Measurements from ENCODE around the gene CENPP. TPM values are rescaled to one million over a fixed set of nuclear protein-coding genes. Genes with fewer than 3 reads are reported as not detected.

CENPP gene
- total RNA-seq, 4 donors from 2014 or later = 2.8 to 51.2 (median 4.9) TPM

GRCh38 chr9:92483627-92484545, 158.1 kb downstream of the CENPP start:
- H3K4me3 ChIP-seq = no peak overlapping the region
- no peaks in the 10 kb centered on the region for H3K27me3 ChIP-seq
- H3K27ac ChIP-seq = peak overlapping the region in 2 of 4 donors; percentile 26 to 74
- no peaks in the 10 kb centered on the region for H3K9me3 ChIP-seq
- H3K4me1 ChIP-seq = no peaks in the 10 kb centered on the region
- DNase-seq = no peak
- TF ChIP-seq POLR2A (IDR thresholded peaks at IDR 0.05) = no peak
- no peak for TF ChIP-seq CTCF (IDR thresholded peaks at IDR 0.05)
- no peaks in the 10 kb centered on the region for H3K36me3 ChIP-seq

- Histone ChIP-seq H3K4me1 (no peaks in the 10 kb centered on the region), H3K27ac (peak overlapping the region in 1 of 4 donors; percentile 74)
Observed at GRCh38 chr9:92484563-92484962, 158.8 kb downstream of the CENPP start.

GRCh38 chr9:92486371-92486770, 160.6 kb downstream of the CENPP start:
- Histone ChIP-seq H3K4me3 (no peak overlapping the region), H3K27me3 (no peaks in the 10 kb centered on the region), H3K9me3 (no peaks in the 10 kb centered on the region), H3K36me3 (no peaks in the 10 kb centered on the region), H3K27ac (no peak overlapping the region), H3K4me1 (no peaks in the 10 kb centered on the region)
- TF ChIP-seq CTCF (IDR thresholded peaks at IDR 0.05) (no peak), POLR2A (IDR thresholded peaks at IDR 0.05) (no peak)
- no peak for DNase-seq

More at GRCh38 chr9:92484563-92484962, 158.8 kb downstream of the CENPP start:
- no peak for DNase-seq
- Histone ChIP-seq H3K9me3 (no peaks in the 10 kb centered on the region), H3K27me3 (no peaks in the 10 kb centered on the region), H3K4me3 (no peak overlapping the region), H3K36me3 (no peaks in the 10 kb centered on the region)
- TF ChIP-seq CTCF (IDR thresholded peaks at IDR 0.05) = no peak
- no peak for TF ChIP-seq POLR2A (IDR thresholded peaks at IDR 0.05)

GRCh38 chr9:92488681-92489550, 163.2 kb downstream of the CENPP start:
- DNase-seq = no peak
- H3K36me3 ChIP-seq = no peaks in the 10 kb centered on the region
- no peaks in the 10 kb centered on the region for H3K4me1 ChIP-seq
- H3K4me3 ChIP-seq = no peak overlapping the region
- no peaks in the 10 kb centered on the region for H3K9me3 ChIP-seq
- TF ChIP-seq CTCF (IDR thresholded peaks at IDR 0.05) (no peak), POLR2A (IDR thresholded peaks at IDR 0.05) (no peak)
- peak overlapping the region in 1 of 4 donors; percentile 38 for H3K27ac ChIP-seq
- no peaks in the 10 kb centered on the region for H3K27me3 ChIP-seq

GRCh38 chr9:92492781-92493401, 167.1 kb downstream of the CENPP start:
- no peak for DNase-seq
- no peaks in the 10 kb centered on the region for H3K27me3 ChIP-seq
- H3K4me1 ChIP-seq = no peaks in the 10 kb centered on the region
- H3K27ac ChIP-seq = no peak overlapping the region
- no peak overlapping the region for H3K4me3 ChIP-seq
- no peaks in the 10 kb centered on the region for H3K9me3 ChIP-seq
- no peaks in the 10 kb centered on the region for H3K36me3 ChIP-seq
- TF ChIP-seq CTCF (IDR thresholded peaks at IDR 0.05) (no peak), POLR2A (IDR thresholded peaks at IDR 0.05) (no peak)
